ENCODE measurements around the gene RASSF1. TPM values are rescaled to one million over a fixed set of nuclear protein-coding genes. Genes with fewer than 3 reads are reported as not detected.

RASSF1 gene, protein sequence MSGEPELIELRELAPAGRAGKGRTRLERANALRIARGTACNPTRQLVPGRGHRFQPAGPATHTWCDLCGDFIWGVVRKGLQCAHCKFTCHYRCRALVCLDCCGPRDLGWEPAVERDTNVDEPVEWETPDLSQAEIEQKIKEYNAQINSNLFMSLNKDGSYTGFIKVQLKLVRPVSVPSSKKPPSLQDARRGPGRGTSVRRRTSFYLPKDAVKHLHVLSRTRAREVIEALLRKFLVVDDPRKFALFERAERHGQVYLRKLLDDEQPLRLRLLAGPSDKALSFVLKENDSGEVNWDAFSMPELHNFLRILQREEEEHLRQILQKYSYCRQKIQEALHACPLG
- total RNA-seq (2021), result 15.1 and 15.8 TPM in 2 replicates
- long read RNA-seq, transcript RASSF1-201 (5 exons, 1,757 nt), result major isoform, 155 of 164 reads
- long read RNA-seq, partial matches to known transcripts, result 2 of 164 reads
- long read RNA-seq, other reads (novel, unspliced or antisense), result 3 of 164 reads

DNA sequence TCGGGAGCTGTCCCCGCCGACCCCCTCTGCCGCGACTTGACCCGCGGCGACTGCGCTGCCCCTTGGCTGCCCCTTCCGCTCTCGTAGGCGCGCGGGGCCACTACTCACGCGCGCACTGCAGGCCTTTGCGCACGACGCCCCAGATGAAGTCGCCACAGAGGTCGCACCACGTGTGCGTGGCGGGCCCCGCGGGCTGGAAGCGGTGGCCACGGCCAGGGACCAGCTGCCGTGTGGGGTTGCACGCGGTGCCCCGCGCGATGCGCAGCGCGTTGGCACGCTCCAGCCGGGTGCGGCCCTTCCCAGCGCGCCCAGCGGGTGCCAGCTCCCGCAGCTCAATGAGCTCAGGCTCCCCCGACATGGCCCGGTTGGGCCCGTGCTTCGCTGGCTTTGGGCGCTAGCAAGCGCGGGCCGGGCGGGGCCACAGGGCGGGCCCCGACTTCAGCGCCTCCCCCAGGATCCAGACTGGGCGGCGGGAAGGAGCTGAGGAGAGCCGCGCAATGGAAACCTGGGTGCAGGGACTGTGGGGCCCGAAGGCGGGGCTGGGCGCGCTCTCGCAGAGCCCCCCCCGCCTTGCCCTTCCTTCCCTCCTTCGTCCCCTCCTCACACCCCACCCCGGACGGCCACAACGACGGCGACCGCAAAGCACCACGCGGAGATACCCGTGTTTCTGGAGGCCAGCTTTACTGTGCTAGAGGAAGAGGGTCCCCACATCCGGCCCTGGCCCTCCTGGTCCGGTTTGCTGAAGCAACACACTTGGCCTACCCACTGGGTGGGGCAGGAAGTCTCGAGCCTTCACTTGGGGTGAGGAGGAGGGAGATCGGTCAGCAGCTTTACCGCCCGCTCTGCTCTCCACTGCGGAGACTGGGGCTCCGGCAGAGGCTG lies at the start of gene RASSF1:
Gene RASSF1 (minus strand): TSS at position 389 of the 882 bp plus-strand sequence. CDS start 31 bp downstream, at position 358.
- Histone ChIP-seq H3K56ac (ENCODE audit: insufficient read length, low read depth, low read length) (no peak within 1 kb of the TSS), H3K14ac (ENCODE audit: insufficient read depth, low read length) (0 out of 2 replicates have a peak within 1 kb of the TSS, but pooled peaks have one; percentile 0), H2AK5ac (ENCODE audit: insufficient read length, low read length) (no peak within 1 kb of the TSS), H2BK120ac (ENCODE audit: low read depth, low read length, poor library complexity, severe bottlenecking) (no peak within 1 kb of the TSS), H3K23ac (ENCODE audit: insufficient read length, low read depth, low read length) (no peak within 1 kb of the TSS), H3K79me2 (ENCODE audit: insufficient read depth, low read length) (peaks cover 5% of the 10 kb centered on the region; the same call in 1 of the 2 replicates), H3K9me3 (ENCODE audit: control insufficient read depth, low read depth, low read length) (no peaks in the 10 kb centered on the region), H3K4me2 (ENCODE audit: insufficient read depth, insufficient read length, low read length) (peak within 1 kb of the TSS; percentile 61), H3T11ph (ENCODE audit: low read length) (no peak within 1 kb of the TSS), H2BK12ac (ENCODE audit: insufficient read length, low read depth, low read length) (no peak within 1 kb of the TSS), H3K18ac (ENCODE audit: insufficient read length, low read depth, low read length) (no peak within 1 kb of the TSS), H4K8ac (replicated peaks; ENCODE audit: insufficient read length, low read depth, low read length) (no peak within 1 kb of the TSS), H4K91ac (ENCODE audit: insufficient read length, low read depth, low read length) (no peak within 1 kb of the TSS), H4K20me1 (ENCODE audit: control insufficient read depth, insufficient read depth, insufficient read length) (no peaks in the 10 kb centered on the region), H3K27me3 (ENCODE audit: insufficient read depth, low read length) (peaks cover 19% of the 10 kb centered on the region; the same call in 1 of the 2 replicates), H3K9ac (ENCODE audit: extremely low read depth, insufficient read length, low read length) (no peak within 1 kb of the TSS), H3K4ac (ENCODE audit: low read depth, low read length) (no peak within 1 kb of the TSS), H3K27ac (ENCODE audit: insufficient read length, low read depth, low read length) (no peak within 1 kb of the TSS), H4K5ac (ENCODE audit: insufficient read length, low read depth, low read length) (no peak within 1 kb of the TSS), H3K23me2 (ENCODE audit: insufficient read length, low read depth, low read length, poor library complexity, severe bottlenecking) (peaks cover 28% of the 10 kb centered on the region), H2AFZ (ENCODE audit: low read length) (no peak within 1 kb of the TSS), H3K79me1 (ENCODE audit: insufficient read depth, low read depth, low read length, poor library complexity, severe bottlenecking) (no peaks in the 10 kb centered on the region), H2BK5ac (ENCODE audit: insufficient read length, low read length) (no peak within 1 kb of the TSS), H2BK20ac (ENCODE audit: low read depth, low read length, poor library complexity, severe bottlenecking) (no peak within 1 kb of the TSS), H3K4me1 (ENCODE audit: insufficient read depth, low read length) (no peaks in the 10 kb centered on the region; the same call in 1 of the 2 replicates), H2BK15ac (ENCODE audit: low read depth, low read length) (no peak within 1 kb of the TSS)
- H3K36me3 Mint-ChIP-seq (ENCODE audit: insufficient read depth in 1 of 3, low read depth in 3 of 3), result no peaks in the 10 kb centered on the region; a peak in 3 of 7 replicates
- H3K4me1 Mint-ChIP-seq, result peaks cover 24 to 34% of the 10 kb centered on the region in 2 experiments
- H3K27me3 Mint-ChIP-seq (ENCODE audit: low read depth), result peaks cover 70% of the 10 kb centered on the region
- WGBS (ENCODE audit: extremely low coverage, insufficient read length, low lambda C conversion rate), result no CpG with 5 or more reads among the region's 85 CpGs
- H3K9me3 Mint-ChIP-seq, result no peaks in the 10 kb centered on the region; a peak in 1 of 5 replicates
- peak within 1 kb of the TSS; percentile 51 to 72 for H3K4me3 Mint-ChIP-seq
- TF ChIP-seq, protein P1, sequence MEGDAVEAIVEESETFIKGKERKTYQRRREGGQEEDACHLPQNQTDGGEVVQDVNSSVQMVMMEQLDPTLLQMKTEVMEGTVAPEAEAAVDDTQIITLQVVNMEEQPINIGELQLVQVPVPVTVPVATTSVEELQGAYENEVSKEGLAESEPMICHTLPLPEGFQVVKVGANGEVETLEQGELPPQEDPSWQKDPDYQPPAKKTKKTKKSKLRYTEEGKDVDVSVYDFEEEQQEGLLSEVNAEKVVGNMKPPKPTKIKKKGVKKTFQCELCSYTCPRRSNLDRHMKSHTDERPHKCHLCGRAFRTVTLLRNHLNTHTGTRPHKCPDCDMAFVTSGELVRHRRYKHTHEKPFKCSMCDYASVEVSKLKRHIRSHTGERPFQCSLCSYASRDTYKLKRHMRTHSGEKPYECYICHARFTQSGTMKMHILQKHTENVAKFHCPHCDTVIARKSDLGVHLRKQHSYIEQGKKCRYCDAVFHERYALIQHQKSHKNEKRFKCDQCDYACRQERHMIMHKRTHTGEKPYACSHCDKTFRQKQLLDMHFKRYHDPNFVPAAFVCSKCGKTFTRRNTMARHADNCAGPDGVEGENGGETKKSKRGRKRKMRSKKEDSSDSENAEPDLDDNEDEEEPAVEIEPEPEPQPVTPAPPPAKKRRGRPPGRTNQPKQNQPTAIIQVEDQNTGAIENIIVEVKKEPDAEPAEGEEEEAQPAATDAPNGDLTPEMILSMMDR (conservative IDR thresholded peaks at IDR 0.05), result no peak
- DNase-seq, result peak; percentile 60
- no peak within 1 kb of the TSS for H3K27ac Mint-ChIP-seq
